ENCODE measurements around the gene ZMIZ1.
A peak's percentile ranks its signal among the peaks of the same experiment; 100 is the strongest.

The ZMIZ1 gene

DNA sequence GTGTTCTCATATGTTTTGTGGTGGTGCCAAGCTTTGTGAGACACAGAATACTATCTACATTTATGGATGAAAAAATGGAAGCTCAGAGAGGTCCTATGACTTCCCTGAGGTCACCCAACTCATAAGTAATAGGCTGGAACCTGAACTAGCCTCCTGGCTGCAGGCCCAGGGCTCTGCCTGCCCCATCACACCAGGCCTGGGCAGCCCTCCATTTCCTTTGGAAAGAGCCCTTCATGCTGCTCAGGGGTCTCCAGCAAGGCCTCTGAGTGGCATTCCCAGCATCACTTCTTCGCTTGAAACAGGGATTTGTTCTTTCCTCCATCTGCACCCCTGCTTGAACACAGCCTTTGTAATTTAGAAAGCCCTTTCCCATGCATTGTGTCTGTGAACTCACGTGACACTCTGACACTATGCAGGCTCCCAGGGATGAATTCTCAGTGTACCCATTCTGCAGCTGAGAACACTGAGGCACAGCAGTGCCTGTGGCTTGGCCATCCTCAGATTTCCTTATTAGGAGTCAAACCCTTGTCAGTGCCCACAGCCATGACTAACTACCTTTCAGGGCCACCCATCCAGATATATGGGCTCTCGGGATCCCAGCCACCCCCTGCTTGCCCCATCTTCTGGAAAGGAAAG lies 150.7 kb downstream of the ZMIZ1 start:
- no peak for DNase-seq

- DNase-seq: no peak
Measured at GRCh38 chr10:79220307-79220706, 151.5 kb downstream of the ZMIZ1 start.

DNA sequence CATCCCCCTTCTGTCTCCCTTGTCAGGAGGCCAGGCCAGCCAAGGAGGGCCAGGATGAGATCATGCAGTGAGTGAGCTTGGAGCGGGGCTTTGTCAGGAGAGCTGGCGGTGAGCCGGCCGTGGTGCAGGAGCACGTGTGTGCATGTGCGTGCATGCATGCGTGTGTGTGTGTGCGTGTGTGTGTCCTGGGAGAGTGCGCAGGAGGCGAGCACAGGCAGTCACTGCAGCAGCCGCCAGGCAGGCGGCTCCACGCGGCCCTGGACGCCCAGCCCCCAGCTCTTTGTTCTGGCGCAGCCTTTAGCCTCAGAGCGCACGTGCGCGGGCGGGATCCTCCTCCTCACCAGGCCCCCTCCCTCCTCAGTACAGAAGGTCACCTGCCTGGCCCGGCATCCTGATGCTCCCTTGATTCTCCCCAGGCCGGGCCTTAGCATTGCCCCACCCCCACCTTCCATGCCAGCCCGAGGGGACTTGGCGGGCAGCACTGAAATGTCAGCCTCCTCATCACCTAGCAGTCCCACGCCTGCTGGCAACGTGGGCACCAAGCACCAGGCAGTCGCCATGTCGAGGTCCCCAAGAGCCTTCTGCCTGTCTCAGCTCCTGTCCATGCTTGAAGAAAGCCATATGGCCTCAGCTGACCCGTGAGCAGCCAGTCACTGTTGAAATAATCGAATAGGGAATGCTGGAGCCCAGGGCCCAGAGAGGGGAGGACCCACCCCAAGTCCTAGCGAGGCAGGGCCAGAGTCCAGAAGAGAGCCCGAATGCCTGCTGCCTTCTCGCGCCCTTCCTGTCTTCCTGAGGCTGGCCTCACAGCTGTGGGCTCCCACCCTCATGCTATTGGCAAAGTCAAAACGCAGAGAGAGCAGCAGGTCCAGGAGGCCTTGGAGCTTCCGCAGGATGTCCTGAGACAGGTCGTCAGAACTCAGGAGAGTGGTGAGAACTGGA lies 152.6 kb downstream of the ZMIZ1 start:
- DNase-seq: peak; percentile 15

GRCh38 chr10:79222186-79222585 lies 153.4 kb downstream of the ZMIZ1 start:
- DNase-seq: no peak

GRCh38 chr10:79223091-79224048 lies 154.6 kb downstream of the ZMIZ1 start:
- no peak for DNase-seq

DNA sequence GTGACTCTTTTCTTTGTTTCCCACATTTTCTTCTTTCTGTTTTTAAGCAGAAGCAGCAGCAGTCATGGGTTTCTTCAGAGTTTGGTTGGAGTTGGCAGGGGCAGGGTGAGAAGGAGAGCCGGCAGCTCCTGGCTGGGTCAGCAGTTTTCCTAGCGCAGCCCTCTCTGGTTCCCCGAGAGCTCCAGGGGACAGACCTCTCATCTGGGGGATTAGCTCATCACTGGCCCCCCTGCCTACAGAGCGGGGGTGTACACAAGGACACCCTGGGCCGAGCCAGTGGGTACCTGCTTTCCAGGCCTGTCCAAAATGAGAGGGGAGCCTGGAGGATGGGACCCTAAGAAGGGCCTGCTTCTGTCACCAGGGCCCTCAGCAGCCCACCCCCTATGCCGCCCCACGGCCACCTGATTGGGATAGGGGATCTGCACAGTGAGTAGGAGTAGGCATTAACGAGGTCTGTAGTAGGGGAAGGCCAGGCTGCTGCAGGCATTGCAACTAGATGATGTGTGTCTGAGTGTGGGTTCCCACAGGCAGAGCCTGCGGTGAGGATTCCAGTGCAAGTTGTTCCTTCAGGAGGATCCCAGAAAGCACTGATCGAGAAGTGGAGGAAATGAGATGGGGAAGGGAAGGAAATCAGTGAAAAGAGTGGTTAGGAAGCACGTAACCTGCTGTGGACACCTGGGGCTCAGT lies 155.6 kb downstream of the ZMIZ1 start:
- no peak for DNase-seq

GRCh38 chr10:79224992-79225391 lies 156.2 kb downstream of the ZMIZ1 start:
- DNase-seq: no peak

DNA sequence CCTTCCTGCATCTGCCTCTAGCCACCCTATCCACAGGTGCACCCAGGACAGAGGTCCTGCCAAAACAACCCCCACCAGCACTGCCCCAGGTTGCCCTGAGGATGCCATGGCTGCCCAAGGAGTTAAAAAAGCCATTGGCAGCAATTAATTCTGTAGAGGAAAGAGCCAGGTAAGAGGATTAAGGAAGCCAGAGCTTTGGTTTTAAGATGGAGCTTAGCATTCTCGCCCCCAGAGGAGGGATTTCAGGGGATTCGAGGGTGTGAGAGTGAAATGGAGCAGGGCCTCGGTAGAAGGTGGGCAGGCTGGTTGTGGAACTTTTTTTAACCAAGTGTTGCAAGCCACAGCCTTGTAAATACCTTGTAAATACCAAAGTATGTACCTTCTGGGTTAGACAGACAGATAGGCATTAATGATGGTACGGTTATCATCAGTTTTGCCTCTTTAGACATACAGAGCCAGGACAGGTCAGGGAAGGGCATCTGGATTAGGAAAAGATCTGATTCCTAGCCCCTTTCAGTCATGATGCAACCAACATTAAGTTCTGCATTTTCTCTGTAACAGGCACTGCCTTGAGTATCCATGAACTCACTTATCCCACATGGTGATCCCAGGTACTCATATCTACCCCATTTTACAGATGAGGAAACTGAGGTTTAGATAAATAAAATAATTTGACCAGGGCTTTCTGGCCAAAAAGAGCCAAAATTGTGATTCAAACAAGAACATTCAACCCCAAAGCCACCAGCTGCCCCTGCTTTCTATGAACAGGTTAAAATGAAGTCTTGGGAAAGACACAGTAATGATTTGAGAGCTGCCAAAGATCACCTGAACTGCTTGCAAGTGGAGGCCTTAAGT lies 157.9 kb downstream of the ZMIZ1 start:
- DNase-seq: no peak

- DNase-seq: no peak
Measured at GRCh38 chr10:79229071-79229541, 160.3 kb downstream of the ZMIZ1 start.

DNA sequence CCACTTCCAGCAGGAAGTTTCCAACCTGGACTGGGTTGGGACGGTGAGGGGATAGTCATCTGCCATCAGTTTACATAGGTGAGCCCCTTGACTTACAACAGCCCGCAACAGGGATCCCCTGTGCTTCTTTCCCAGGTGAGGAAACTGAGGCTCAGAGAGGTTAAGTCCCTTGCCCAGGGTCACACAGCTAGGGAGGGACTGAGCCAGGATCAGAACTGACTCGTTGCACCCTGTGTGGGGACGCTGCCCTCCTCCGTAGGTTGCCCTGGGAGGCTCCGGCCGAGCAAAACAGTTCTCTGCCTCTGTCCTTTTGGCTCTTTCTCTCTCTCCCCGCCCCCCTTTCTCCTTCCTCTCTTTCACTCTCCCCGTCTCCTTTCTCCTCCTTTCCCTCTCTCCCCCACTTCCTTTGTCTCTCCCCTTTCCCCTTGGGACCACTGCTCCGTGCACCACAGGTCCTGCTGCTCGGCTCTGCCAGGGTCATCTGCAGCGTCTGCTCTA lies 161.1 kb downstream of the ZMIZ1 start:
- no peak for DNase-seq

- no peak for DNase-seq
Measured at GRCh38 chr10:79230328-79230830, 161.6 kb downstream of the ZMIZ1 start.

DNA sequence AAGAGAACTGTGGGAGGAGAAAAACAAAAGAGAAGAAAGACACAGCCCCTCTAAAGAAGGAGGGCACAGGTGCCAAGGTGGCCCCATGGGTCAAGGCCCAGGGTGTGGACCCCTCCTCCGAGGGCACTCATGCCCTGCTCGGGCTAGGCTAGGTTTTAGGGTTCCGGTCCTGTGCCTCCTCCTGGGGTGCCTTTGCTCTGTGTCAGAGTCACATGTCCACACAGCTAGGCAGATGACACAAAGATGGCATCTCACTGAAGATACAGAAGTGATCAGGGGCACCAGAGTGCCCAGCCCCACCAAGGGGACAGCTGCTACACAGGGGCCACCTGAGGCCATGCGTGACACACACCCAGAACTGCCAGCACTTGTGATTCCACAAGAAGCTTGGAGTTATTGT lies 162.1 kb downstream of the ZMIZ1 start:
- DNase-seq: no peak

DNA sequence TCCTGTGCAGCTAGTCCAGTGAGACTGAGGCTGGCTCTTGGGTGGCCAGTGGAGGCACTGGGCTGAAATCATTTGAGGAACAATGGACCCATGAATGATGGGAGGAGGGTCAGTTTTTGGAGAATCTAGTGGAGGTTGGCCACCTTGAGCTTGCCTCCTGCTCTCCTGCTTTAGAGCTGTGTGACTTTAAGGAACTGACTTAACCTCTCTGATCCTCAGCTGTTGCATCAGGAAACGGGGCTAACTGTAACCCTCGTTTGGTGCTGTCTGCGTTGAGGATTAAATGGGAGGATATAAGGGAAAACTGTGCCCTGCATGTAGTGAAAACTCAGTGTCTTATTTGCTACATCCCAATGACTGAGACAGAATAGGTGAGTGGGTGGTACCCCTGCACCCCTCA lies 163.1 kb downstream of the ZMIZ1 start:
- DNase-seq: no peak

- no peak for DNase-seq
Measured at GRCh38 chr10:79232864-79233263, 164.1 kb downstream of the ZMIZ1 start.

DNA sequence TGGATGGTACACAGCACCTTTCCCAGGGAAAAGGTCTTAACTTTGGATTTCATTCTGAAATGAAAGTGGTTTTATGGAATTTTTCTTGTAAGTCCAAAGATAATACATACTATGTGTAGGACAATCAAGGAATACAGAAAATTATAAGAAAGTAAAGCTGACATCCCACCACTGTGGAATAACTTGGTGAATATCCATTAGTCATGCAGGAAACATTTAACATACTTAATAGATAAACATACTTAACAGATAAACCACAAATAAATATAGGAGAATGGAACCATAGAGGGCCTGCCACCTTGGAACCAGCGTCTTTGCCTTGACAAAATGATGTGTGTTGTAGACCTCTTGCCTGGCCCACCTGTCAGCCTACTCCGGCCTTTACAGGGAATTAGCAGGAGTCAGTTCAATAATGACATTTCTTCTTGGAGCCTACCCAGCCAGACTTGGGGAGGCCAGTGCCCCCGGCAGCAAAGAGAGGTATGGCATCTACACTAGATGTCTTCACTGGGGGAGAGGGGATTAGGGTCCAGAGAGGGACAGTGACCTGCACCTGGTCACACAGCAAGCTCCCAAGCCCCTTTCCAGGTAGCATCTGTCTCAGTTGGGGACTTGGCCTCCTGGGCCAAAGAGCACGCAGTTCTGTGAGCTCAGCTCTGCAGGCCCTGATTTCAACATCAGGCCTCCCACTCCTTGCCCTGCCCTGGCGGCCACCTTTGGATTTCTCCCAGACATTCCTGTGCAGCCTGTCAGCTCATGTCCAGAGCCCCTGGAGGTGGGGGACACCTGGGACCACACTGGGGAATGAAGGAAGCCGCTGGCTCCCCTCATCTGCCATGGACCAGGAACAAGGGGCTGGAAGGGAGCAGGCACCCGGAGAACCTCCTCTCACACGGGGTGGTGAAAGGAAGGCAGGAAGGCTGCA lies 165.9 kb downstream of the ZMIZ1 start:
- DNase-seq: no peak

GRCh38 chr10:79235765-79236432 lies 167.1 kb downstream of the ZMIZ1 start:
- DNase-seq: no peak

DNA sequence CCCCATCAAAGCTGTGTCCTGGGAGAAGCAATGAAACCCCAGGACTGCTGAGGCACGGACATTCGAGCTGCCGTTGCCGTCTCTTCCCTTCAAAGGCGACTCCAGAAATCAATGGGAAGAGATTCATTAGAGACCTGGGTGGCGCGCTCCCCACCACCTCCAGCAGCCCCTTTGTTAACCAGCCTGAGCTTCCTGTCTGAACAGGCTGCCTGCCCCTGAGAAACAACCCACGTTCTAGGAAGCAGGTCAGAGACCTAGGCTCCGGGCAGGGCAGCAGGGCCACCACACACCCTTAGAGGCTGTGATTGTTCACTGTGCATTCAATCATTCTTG lies 167.6 kb downstream of the ZMIZ1 start:
- no peak for DNase-seq

- DNase-seq: no peak
Measured at GRCh38 chr10:79237454-79238157, 168.8 kb downstream of the ZMIZ1 start.

DNA sequence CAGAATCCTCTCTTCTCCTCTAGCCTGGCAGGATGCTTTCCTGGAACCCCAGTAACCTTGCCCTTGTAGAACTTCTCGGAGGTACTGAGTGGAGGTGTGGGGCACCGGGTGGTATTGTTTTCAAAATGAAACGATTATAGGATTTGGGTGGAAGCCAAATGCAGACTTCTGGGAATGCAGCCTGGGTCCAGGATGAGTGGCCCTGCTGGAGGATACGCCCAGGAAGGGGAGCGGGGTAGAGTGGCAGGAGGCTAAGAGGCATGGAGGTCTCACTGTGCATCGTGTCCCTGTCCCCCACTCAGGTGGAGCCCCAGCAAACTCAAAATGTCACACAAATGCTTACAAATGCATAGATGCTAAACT lies 169.4 kb downstream of the ZMIZ1 start:
- DNase-seq: no peak
